PC-3 (cell line): Measurements from ENCODE around the gene LPCAT4. TPM values are rescaled to one million over a fixed set of nuclear protein-coding genes. Genes with fewer than 3 reads are reported as not detected.

Experiments used
- ATAC-seq: fragments of 200-7000 bp; cut with Tn5 transposase; 2 replicates; pipeline ENCODE4 v1.9.1; 2020; ENCODE audit warnings: mild to moderate bottlenecking, moderate library complexity
- BruUV-seq: library from RNA; stranded (reverse); fragments of 400-500 nt; replicated peaks from 2 replicates; lab custom pipeline; 2021; lab: Mats Ljungman, UMichigan
- CTCF ChIA-PET: fragments of 300-600 bp; sonication (Branson Sonifier 250); formaldehyde crosslinking; loops from one replicate; lab custom pipeline; 2022; ENCODE audit warnings: antibody characterized with exemption; lab: Charles Lee
- POLR2A ChIA-PET: fragments of 300-600 bp; sonication (Branson Sonifier 250); formaldehyde crosslinking; loops from one replicate; lab custom pipeline; 2022; ENCODE audit warnings: antibody characterized with exemption; ENCODE audit not compliant: unreplicated experiment; lab: Charles Lee
- DNase-seq: peaks from one replicate; pipeline ENCODE4 v3.0.0-alpha.2; 2015
- H2AFZ ChIP-seq: fragments of 300-600 bp; sonication (generic); 2 replicates; pipeline ENCODE4 v1.6.0; 2016; ENCODE audit warnings: antibody characterized with exemption, low read length
- H3F3A ChIP-seq: fragments of 300-600 bp; sonication (generic); one replicate; pipeline ENCODE4 v1.6.0; 2017; ENCODE audit warnings: antibody characterized with exemption, low read length, control low read depth, mild to moderate bottlenecking; ENCODE audit not compliant: unreplicated experiment
- H3K27ac ChIP-seq: fragments of 300-600 bp; sonication (generic); 2 replicates; pipeline ENCODE4 v1.5.1; 2016; ENCODE audit warnings: mild to moderate bottlenecking, low read length
- H3K27me3 ChIP-seq: fragments of 300-600 bp; sonication (generic); 2 replicates; pipeline ENCODE4 v1.6.1; 2016; ENCODE audit warnings: low read length, mixed read lengths
- H3K36me3 ChIP-seq: fragments of 300-600 bp; sonication (generic); 2 replicates; pipeline ENCODE4 v1.6.1; 2016; ENCODE audit warnings: low read depth, mixed run types, low read length, mixed read lengths
- H3K4me1 ChIP-seq: fragments of 300-600 bp; sonication (generic); 2 replicates; pipeline ENCODE4 v1.5.1; 2016; ENCODE audit warnings: low read length; ENCODE audit not compliant: insufficient read depth
- H3K4me2 ChIP-seq: fragments of 300-600 bp; sonication (generic); 2 replicates; pipeline ENCODE4 v1.6.0; 2016; ENCODE audit warnings: low read length
- H3K4me3 ChIP-seq: fragments of 300-600 bp; sonication (generic); 2 replicates; pipeline ENCODE4 v1.5.1; 2016; ENCODE audit warnings: mild to moderate bottlenecking, low read length, mixed read lengths
- H3K79me2 ChIP-seq: fragments of 300-600 bp; sonication (generic); 2 replicates; pipeline ENCODE4 v1.6.1; 2017; ENCODE audit warnings: low read length, mixed read lengths
- H3K9ac ChIP-seq: fragments of 300-600 bp; sonication (generic); 2 replicates; pipeline ENCODE4 v1.6.0; 2016; ENCODE audit warnings: mild to moderate bottlenecking, low read length
- H3K9me2 ChIP-seq: fragments of 300-600 bp; sonication (generic); replicated peaks from 2 replicates; pipeline ENCODE4 v1.6.1; 2016; ENCODE audit warnings: mixed run types, low read length, mixed read lengths
- H3K9me3 ChIP-seq: fragments of 300-600 bp; sonication (generic); 2 replicates; pipeline ENCODE4 v1.6.1; 2016; ENCODE audit warnings: low read length, mixed read lengths
- H4K20me1 ChIP-seq: fragments of 300-600 bp; sonication (generic); 2 replicates; pipeline ENCODE4 v1.6.1; 2016; ENCODE audit warnings: low read length, mixed read lengths
- EZH2 ChIP-seq: fragments of 300-600 bp; sonication (generic); IDR thresholded peaks from one replicate; pipeline ENCODE4 v1.6.1; 2017; ENCODE audit warnings: antibody characterized with exemption, mild to moderate bottlenecking, low read length; ENCODE audit not compliant: unreplicated experiment
- EZH2phosphoT487 ChIP-seq: fragments of 300-600 bp; sonication (generic); IDR thresholded peaks from 2 replicates; pipeline ENCODE4 v1.6.1; 2018; ENCODE audit warnings: mild to moderate bottlenecking, antibody characterized with exemption, low read length, borderline replicate concordance
- intact Hi-C: fragments of 100-400 bp; cut with micrococcal nuclease; formaldehyde crosslinking; loops from 2 replicates; pipeline ENCODE4 v1.9.0; 2023
- total RNA-seq: library from RNA; depleted of rRNA; stranded (reverse); fragments of >200 nt; gene quantifications from 2 replicates; pipeline ENCODE4 v1.2.3, GENCODE V29; 2014
- TF ChIP-seq, protein P1 (sequence below): fragments of 300-600 bp; sonication (generic); conservative IDR thresholded peaks from 2 replicates; pipeline ENCODE4 v1.5.1; 2017; ENCODE audit warnings: antibody characterized with exemption, low read depth, mild to moderate bottlenecking, low read length

Gene LPCAT4
- total RNA-seq, 1 experiment from 2014 or later = 37.0 TPM

GRCh38 chr15:34338347-34338746 is 28.6 kb downstream of the LPCAT4 start:
- BruUV-seq = TSS peak; percentile 17
- peak overlapping the region; percentile 42 for H3K27ac ChIP-seq
- H3K36me3 ChIP-seq = peaks cover 18% of the 10 kb centered on the region
- ChIA-PET CTCF (interaction anchor here (0.7 to 1.0 kb wide), 3 partner anchors 63 to 291 kb away, joined by 3 to 5 read pairs (median 3); no protein-coding TSS in a partner anchor), POLR2A (interaction anchor here (0.7 kb wide), 1 partner anchor 29 kb away, joined by 3 read pairs; the partner anchor contains the start of gene LPCAT4)
- DNase-seq (no peak), ATAC-seq (no peak)
- peaks cover 67% of the 10 kb centered on the region for H3K4me1 ChIP-seq
- peak overlapping the region; percentile 77; the same call in 1 of the 2 replicates for H3K9ac ChIP-seq
- no peaks in the 10 kb centered on the region for H3K9me2 ChIP-seq
- peak overlapping the region; percentile 90; the same call in 1 of the 2 replicates for H3K4me3 ChIP-seq
- H2AFZ ChIP-seq = no peak overlapping the region
- H3K9me3 ChIP-seq = no peaks in the 10 kb centered on the region
- TF ChIP-seq, protein P1, sequence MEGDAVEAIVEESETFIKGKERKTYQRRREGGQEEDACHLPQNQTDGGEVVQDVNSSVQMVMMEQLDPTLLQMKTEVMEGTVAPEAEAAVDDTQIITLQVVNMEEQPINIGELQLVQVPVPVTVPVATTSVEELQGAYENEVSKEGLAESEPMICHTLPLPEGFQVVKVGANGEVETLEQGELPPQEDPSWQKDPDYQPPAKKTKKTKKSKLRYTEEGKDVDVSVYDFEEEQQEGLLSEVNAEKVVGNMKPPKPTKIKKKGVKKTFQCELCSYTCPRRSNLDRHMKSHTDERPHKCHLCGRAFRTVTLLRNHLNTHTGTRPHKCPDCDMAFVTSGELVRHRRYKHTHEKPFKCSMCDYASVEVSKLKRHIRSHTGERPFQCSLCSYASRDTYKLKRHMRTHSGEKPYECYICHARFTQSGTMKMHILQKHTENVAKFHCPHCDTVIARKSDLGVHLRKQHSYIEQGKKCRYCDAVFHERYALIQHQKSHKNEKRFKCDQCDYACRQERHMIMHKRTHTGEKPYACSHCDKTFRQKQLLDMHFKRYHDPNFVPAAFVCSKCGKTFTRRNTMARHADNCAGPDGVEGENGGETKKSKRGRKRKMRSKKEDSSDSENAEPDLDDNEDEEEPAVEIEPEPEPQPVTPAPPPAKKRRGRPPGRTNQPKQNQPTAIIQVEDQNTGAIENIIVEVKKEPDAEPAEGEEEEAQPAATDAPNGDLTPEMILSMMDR = no peak
- H3K4me2 ChIP-seq = peak overlapping the region; percentile 96; the same call in 1 of the 2 replicates
- H3F3A ChIP-seq = peaks cover 25% of the 10 kb centered on the region
- H3K27me3 ChIP-seq = no peaks in the 10 kb centered on the region
- no peaks in the 10 kb centered on the region for H4K20me1 ChIP-seq
- peaks cover 71% of the 10 kb centered on the region for H3K79me2 ChIP-seq
- intact Hi-C loops = loop anchor here (1.0 kb wide), 1 partner anchor 228 kb away; no protein-coding TSS in a partner anchor

DNA sequence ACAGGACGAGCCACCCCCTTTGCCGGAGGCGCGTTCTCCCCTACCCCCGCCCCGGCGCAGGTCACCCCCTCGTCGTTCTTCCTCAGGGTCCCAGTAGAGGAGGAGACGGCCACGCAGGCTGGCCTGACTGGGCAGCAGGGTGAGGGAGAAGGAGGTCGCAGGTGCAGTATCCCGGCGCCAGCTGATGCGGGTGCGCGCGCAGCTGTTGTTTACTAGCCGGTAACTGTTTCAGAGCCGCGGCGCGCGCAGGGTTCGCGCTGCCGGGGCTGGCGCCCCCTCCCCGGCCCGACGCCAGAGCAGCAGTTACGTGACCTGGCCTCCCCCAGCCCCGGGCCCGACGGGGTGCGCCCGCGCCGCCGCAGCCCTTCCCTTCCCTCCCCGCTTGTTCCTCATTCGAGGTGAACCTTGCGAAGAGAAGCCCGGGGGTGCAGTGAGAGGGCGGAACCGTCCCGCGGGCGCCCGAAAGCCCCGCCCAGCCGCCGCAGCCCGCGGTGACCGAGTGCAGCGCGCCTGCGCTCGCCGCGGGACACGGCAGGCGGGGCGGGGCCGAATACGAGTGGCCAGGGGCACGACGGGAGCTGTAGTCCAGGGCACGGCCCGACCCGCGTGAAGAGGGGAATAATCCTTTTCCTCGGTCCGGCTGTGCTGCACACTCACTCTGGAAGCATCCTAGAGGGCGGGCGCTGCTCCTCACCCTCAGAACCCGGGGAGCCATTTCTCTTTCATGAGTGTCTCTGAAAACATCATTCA is 29.3 kb downstream of the LPCAT4 start, which contains the start of gene SLC12A6:
SLC12A6 (minus strand) TSS at position 225 of the 750 bp plus-strand sequence. CDS start 1,101 bp downstream, outside the sequence.
- TF ChIP-seq EZH2 (no peak), EZH2phosphoT487 (no peak)
- TF ChIP-seq, protein P1 = no peak
- POLR2A ChIA-PET = interaction anchor here (0.6 to 0.7 kb wide), 2 partner anchors 30 to 228 kb away, joined by 3 to 5 read pairs; partner anchors contain the start of gene LPCAT4

More for the DNA sequence above, 29.3 kb downstream of the LPCAT4 start, which contains the start of gene SLC12A6:
- Histone ChIP-seq H3K4me2 (peak within 1 kb of the TSS; percentile 96), H2AFZ (peak within 1 kb of the TSS; percentile 73), H3K4me3 (peak within 1 kb of the TSS; percentile 90), H3K9ac (peak within 1 kb of the TSS; percentile 77), H3K27me3 (no peaks in the 10 kb centered on the region), H3F3A (peaks cover 25% of the 10 kb centered on the region), H3K36me3 (peaks cover 18% of the 10 kb centered on the region), H3K27ac (peak within 1 kb of the TSS; percentile 93), H3K79me2 (peaks cover 75% of the 10 kb centered on the region), H4K20me1 (no peaks in the 10 kb centered on the region), H3K9me3 (no peaks in the 10 kb centered on the region), H3K4me1 (peaks cover 68% of the 10 kb centered on the region), H3K9me2 (no peaks in the 10 kb centered on the region)
- ATAC-seq (peak; percentile 82), DNase-seq (peak; percentile 95)
- BruUV-seq = no TSS peak
- intact Hi-C loops = loop anchor here (1.0 kb wide), 1 partner anchor 227 kb away; no protein-coding TSS in a partner anchor
- CTCF ChIA-PET = interaction anchor here (0.7 to 1.0 kb wide), 4 partner anchors 62 to 291 kb away, joined by 3 to 5 read pairs (median 3); partner anchors contain the start of gene KATNBL1
